HepG2 (cell line): ENCODE results near the gene HABP4. TPM values are rescaled to one million over a fixed set of nuclear protein-coding genes. Genes with fewer than 3 reads are reported as not detected.
A peak's percentile ranks its signal among the peaks of the same experiment; 100 is the strongest.

Experiments used
- POLR2AphosphoS5 ChIP-seq: IDR thresholded peaks from 2 replicates; pipeline ENCODE4 v1.6.1; 2012; ENCODE audit warnings: low read depth, low read length
- RFXAP ChIP-seq: sonication (generic); formaldehyde crosslinking; IDR thresholded peaks from 2 replicates; pipeline ENCODE4 v1.4.0; 2020; ENCODE audit warnings: missing genetic modification reagents, borderline replicate concordance
- ZBTB38 ChIP-seq: sonication (generic); formaldehyde crosslinking; IDR thresholded peaks from 2 replicates; pipeline ENCODE4 v1.5.1; 2020; ENCODE audit warnings: mild to moderate bottlenecking, missing genetic modification reagents
- ZNF260 ChIP-seq: sonication (generic); formaldehyde crosslinking; IDR thresholded peaks from 2 replicates; pipeline ENCODE4 v1.4.0; 2020; ENCODE audit warnings: missing genetic modification reagents, low read depth, mild to moderate bottlenecking, borderline replicate concordance
- ZNF496 ChIP-seq: sonication (generic); formaldehyde crosslinking; IDR thresholded peaks from 2 replicates; pipeline ENCODE4 v1.8.1; 2023; ENCODE audit warnings: mild to moderate bottlenecking, moderate library complexity, missing genetic modification reagents; ENCODE audit not compliant: insufficient replicate concordance
- ZNF772 ChIP-seq: sonication (generic); formaldehyde crosslinking; IDR thresholded peaks from 2 replicates; pipeline ENCODE4 v1.5.0; 2020; ENCODE audit warnings: mild to moderate bottlenecking, missing genetic modification reagents
- polyA plus RNA-seq, 8 experiments: library from polyadenylated mRNA; depleted of rRNA in 3 of 8; stranded (reverse) in 7 of 8; unstranded in 1 of 8; fragments of >200 nt; fragmentation: Illumina TruSeq in 4 of 8; extraction: Trizol in 4 of 8; gene quantifications; 2 replicates each; pipeline versions ENCODE4 v1.2.1 to v1.2.3, GENCODE V29; 2011 to 2016; ENCODE audit warnings: low read depth in 4 of 8, missing spikeins in 1 of 8, mixed read lengths in 1 of 8; ENCODE audit not compliant: insufficient read depth in 1 of 8
- total RNA-seq, 5 experiments: library from RNA; depleted of rRNA; stranded (reverse); fragments of >200 nt; fragmentation: Illumina TruSeq; extraction: Trizol; gene quantifications; 2 replicates each; pipeline ENCODE4 v1.2.3, GENCODE V29; 2016; ENCODE audit warnings: low read depth in 1 of 5
- TF ChIP-seq, protein P1 (sequence below): sonication (generic); formaldehyde crosslinking; IDR thresholded peaks from 2 replicates; pipeline ENCODE4 v1.4.0; 2020; ENCODE audit warnings: missing genetic modification reagents, low read depth, mild to moderate bottlenecking, borderline replicate concordance
- TF ChIP-seq, protein P2 (sequence below): sonication (generic); formaldehyde crosslinking; IDR thresholded peaks from 2 replicates; pipeline ENCODE4 v1.4.0; 2020; ENCODE audit warnings: missing genetic modification reagents
- TF ChIP-seq, protein P3 (sequence below): sonication (generic); formaldehyde crosslinking; conservative IDR thresholded peaks from 2 replicates; pipeline ENCODE4 v1.8.0; 2022; ENCODE audit warnings: missing genetic modification reagents

Gene HABP4
- total and polyA plus RNA-seq, 2 of the 13 experiments (the other 11 are each of a cell fraction or from before 2014, with no cell fraction given): 14.3 to 26.6 TPM

DNA sequence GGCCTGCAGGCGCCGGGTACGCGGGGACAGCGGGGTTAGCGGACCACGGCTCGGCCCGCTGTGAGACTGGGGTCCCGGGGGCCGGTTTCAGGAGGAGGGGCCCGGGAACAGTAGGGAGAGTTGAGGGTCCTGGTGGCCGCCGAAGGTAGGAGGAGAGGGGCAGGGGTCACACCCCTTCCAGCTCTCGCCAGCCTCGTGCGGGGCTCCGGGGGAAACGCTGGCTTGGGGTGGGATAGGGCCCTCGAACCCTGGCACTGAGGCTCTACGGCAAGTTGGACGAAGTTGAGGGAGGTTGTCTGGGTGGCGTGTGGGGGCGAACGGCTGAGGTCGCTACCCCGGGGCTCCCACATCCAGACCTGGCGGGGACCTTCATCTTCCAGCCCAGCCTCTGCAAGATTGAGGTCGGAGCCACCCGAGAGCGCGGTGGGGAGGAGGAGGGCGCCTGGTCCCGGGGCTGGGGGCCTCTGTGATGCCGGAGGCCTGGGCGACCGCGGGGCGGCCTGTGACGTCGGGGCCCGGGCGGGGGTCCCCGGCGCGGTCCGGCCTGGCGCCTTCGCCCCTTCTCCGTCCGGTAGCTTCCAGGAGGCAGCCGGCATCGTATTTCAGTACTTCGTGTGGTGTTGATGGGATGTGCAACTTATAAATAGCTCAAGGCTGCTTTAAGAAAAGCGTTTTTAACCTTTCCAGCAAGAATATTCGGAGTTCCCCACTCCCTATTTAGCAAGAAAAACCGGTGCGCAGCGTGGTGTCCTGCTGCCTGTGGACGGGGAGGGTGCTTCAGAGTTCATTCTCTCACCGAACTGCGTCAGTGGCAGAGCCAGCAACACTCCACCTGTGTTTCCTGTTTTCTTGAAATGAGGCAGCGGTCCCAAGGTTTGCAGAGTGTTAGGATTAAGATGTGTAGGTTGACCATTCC lies 902 bp downstream of the HABP4 start (continued):
- TF ChIP-seq, protein P1, sequence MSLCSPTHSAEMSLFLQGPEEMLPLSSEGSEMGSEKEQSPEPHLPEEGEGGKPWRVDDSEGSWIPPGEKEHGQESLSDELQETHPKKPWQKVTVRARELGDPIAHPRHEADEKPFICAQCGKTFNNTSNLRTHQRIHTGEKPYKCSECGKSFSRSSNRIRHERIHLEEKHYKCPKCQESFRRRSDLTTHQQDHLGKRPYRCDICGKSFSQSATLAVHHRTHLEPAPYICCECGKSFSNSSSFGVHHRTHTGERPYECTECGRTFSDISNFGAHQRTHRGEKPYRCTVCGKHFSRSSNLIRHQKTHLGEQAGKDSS (CRISPR knock-in tag): no peak
- no peak for TF ChIP-seq ZNF496 (CRISPR knock-in tag)
- 0 out of 2 replicates have a peak, but pooled peaks have one; percentile 39 for TF ChIP-seq ZNF772 (CRISPR knock-in tag)
- TF ChIP-seq, protein P2, sequence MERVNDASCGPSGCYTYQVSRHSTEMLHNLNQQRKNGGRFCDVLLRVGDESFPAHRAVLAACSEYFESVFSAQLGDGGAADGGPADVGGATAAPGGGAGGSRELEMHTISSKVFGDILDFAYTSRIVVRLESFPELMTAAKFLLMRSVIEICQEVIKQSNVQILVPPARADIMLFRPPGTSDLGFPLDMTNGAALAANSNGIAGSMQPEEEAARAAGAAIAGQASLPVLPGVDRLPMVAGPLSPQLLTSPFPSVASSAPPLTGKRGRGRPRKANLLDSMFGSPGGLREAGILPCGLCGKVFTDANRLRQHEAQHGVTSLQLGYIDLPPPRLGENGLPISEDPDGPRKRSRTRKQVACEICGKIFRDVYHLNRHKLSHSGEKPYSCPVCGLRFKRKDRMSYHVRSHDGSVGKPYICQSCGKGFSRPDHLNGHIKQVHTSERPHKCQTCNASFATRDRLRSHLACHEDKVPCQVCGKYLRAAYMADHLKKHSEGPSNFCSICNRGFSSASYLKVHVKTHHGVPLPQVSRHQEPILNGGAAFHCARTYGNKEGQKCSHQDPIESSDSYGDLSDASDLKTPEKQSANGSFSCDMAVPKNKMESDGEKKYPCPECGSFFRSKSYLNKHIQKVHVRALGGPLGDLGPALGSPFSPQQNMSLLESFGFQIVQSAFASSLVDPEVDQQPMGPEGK (CRISPR knock-in tag): 0 out of 2 replicates have a peak, but pooled peaks have one; percentile 9
- TF ChIP-seq, protein P3, sequence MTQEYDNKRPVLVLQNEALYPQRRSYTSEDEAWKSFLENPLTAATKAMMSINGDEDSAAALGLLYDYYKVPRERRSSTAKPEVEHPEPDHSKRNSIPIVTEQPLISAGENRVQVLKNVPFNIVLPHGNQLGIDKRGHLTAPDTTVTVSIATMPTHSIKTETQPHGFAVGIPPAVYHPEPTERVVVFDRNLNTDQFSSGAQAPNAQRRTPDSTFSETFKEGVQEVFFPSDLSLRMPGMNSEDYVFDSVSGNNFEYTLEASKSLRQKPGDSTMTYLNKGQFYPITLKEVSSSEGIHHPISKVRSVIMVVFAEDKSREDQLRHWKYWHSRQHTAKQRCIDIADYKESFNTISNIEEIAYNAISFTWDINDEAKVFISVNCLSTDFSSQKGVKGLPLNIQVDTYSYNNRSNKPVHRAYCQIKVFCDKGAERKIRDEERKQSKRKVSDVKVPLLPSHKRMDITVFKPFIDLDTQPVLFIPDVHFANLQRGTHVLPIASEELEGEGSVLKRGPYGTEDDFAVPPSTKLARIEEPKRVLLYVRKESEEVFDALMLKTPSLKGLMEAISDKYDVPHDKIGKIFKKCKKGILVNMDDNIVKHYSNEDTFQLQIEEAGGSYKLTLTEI: no peak
- no peak for TF ChIP-seq ZNF260 (CRISPR knock-in tag)
- TF ChIP-seq RFXAP (CRISPR knock-in tag): 0 out of 2 replicates have a peak, but pooled peaks have one; percentile 27
- peak; percentile 20; the same call in 1 of the 2 replicates for TF ChIP-seq ZBTB38 (CRISPR knock-in tag)
- TF ChIP-seq POLR2AphosphoS5: 0 out of 2 replicates have a peak, but pooled peaks have one; percentile 23
